PFSK-1 (cell line): Measurements from ENCODE around the gene SAE1.

Experiments
- FOXP2 ChIP-seq: optimal IDR thresholded peaks from 2 replicates; pipeline ENCODE3; 2011; ENCODE audit warnings: borderline replicate concordance, control low read depth, inconsistent platforms; ENCODE audit not compliant: insufficient read depth; ENCODE audit errors: extremely low read length, extremely low read depth
- POLR2AphosphoS5 ChIP-seq: IDR thresholded peaks from 2 replicates; pipeline ENCODE4 v1.6.1; 2012; ENCODE audit warnings: low read depth, mild to moderate bottlenecking, control low read depth, low read length, moderate library complexity
- REST ChIP-seq, 2 experiments: IDR thresholded peaks; 2 replicates each; pipeline versions ENCODE4 v1.6.1 to v1.8.0; 2011 to 2012; ENCODE audit warnings: low read depth in 2 of 2, low read length in 2 of 2, control low read depth in 1 of 2, inconsistent platforms in 1 of 2, mild to moderate bottlenecking in 1 of 2, moderate library complexity in 1 of 2; ENCODE audit not compliant: insufficient read depth in 1 of 2
- SIN3A ChIP-seq: IDR thresholded peaks from 2 replicates; pipeline ENCODE4 v1.6.1; 2012; ENCODE audit warnings: mild to moderate bottlenecking, low read length, moderate library complexity, borderline replicate concordance; ENCODE audit not compliant: insufficient read depth
- TAF1 ChIP-seq: IDR thresholded peaks from 2 replicates; pipeline ENCODE4 v1.6.1; 2012; ENCODE audit warnings: low read length, control low read depth, borderline replicate concordance; ENCODE audit not compliant: insufficient read depth

- TF ChIP-seq POLR2AphosphoS5 = no peak
- no peak for TF ChIP-seq REST (IDR thresholded peaks at IDR 0.05; ENCODE audit: insufficient read depth in 1 of 2, low read depth in 2 of 2, low read length in 2 of 2)
- TF ChIP-seq TAF1 = no peak
- no peak for TF ChIP-seq SIN3A
- TF ChIP-seq FOXP2 = no peak
These were observed 64.8 kb downstream of the SAE1 start for GRCh38 chr19:47195434-47195833.
